Lower leg skin (tissue), 3 donors: ENCODE data around the gene GNG4.

Source experiments
- POLR2A ChIP-seq, 2 donors: fragments of 450-650 bp; IDR thresholded peaks; one replicate each; pipeline ENCODE4 v1.6.1; 2016 to 2017; ENCODE audit warnings: antibody characterized with exemption in 2 of 2, mild to moderate bottlenecking in 1 of 2, moderate library complexity in 1 of 2
- TF ChIP-seq, protein P1 (sequence below), 3 donors: fragments of 450-650 bp; IDR thresholded peaks; one replicate each; pipeline ENCODE4 v1.5.1; 2016; ENCODE audit warnings: antibody characterized with exemption in 3 of 3, mild to moderate bottlenecking in 3 of 3, moderate library complexity in 2 of 3

DNA sequence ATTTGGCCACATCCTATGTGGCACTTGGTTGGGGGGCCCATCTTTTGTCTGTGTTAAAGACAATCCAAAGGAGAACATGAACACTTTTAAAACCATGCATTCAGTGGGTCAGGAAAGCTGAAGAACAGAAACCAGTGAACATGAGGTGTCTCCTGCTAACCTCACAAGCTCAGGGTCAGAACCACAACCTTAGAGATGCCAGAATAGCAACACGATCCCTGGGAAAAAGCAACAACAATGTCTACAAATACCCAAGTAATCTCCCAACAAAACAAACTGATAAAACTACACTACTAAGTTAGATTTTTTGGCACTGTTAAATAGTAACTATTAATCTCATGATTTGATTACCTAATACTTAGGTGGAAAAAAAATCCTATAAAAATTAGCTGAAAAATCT, 34.1 kb upstream of the GNG4 start:
- TF ChIP-seq, protein P1, sequence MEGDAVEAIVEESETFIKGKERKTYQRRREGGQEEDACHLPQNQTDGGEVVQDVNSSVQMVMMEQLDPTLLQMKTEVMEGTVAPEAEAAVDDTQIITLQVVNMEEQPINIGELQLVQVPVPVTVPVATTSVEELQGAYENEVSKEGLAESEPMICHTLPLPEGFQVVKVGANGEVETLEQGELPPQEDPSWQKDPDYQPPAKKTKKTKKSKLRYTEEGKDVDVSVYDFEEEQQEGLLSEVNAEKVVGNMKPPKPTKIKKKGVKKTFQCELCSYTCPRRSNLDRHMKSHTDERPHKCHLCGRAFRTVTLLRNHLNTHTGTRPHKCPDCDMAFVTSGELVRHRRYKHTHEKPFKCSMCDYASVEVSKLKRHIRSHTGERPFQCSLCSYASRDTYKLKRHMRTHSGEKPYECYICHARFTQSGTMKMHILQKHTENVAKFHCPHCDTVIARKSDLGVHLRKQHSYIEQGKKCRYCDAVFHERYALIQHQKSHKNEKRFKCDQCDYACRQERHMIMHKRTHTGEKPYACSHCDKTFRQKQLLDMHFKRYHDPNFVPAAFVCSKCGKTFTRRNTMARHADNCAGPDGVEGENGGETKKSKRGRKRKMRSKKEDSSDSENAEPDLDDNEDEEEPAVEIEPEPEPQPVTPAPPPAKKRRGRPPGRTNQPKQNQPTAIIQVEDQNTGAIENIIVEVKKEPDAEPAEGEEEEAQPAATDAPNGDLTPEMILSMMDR (IDR thresholded peaks at IDR 0.05): no peak
- no peak for TF ChIP-seq POLR2A (IDR thresholded peaks at IDR 0.05)
